CD4-positive, alpha-beta T cell treated with Interleukin-21 for 1 hour (primary cell): Measurements from ENCODE around the gene TTC27.

Experiments
- DNase-seq: peaks from one replicate; pipeline ENCODE4 v3.0.0-alpha.2; 2020

TTC27 gene

GRCh38 chr2:32671885-32672533 lies 44.2 kb downstream of the TTC27 start:
- no peak for DNase-seq

GRCh38 chr2:32678825-32679224 lies 51.0 kb downstream of the TTC27 start:
- no peak for DNase-seq

- DNase-seq: no peak
Measured at GRCh38 chr2:32680942-32681341, 53.1 kb downstream of the TTC27 start.

GRCh38 chr2:32683520-32684086 lies 55.8 kb downstream of the TTC27 start:
- DNase-seq: no peak

GRCh38 chr2:32688541-32688940 lies 60.7 kb downstream of the TTC27 start:
- DNase-seq: no peak

GRCh38 chr2:32691678-32692077 lies 63.8 kb downstream of the TTC27 start:
- no peak for DNase-seq

GRCh38 chr2:32696439-32696838 lies 68.6 kb downstream of the TTC27 start:
- DNase-seq: no peak

GRCh38 chr2:32697156-32697555 lies 69.3 kb downstream of the TTC27 start:
- DNase-seq: no peak

GRCh38 chr2:32699151-32699550 lies 71.3 kb downstream of the TTC27 start:
- DNase-seq: no peak

GRCh38 chr2:32701806-32702205 lies 74.0 kb downstream of the TTC27 start:
- no peak for DNase-seq

GRCh38 chr2:32702303-32703064 lies 74.6 kb downstream of the TTC27 start:
- DNase-seq: no peak

- DNase-seq: no peak
Measured at GRCh38 chr2:32706815-32707579, 79.1 kb downstream of the TTC27 start.

- no peak for DNase-seq
Measured at GRCh38 chr2:32711219-32711618, 83.4 kb downstream of the TTC27 start.

- DNase-seq: no peak
Measured at GRCh38 chr2:32711908-32712501, 84.2 kb downstream of the TTC27 start.

- no peak for DNase-seq
Measured at GRCh38 chr2:32712870-32713269, 85.0 kb downstream of the TTC27 start.

GRCh38 chr2:32714521-32714920 lies 86.7 kb downstream of the TTC27 start:
- no peak for DNase-seq

- DNase-seq: no peak
Measured at GRCh38 chr2:32715391-32715841, 87.6 kb downstream of the TTC27 start.

GRCh38 chr2:32715981-32716380 lies 88.1 kb downstream of the TTC27 start:
- DNase-seq: no peak

- DNase-seq: no peak
Measured at GRCh38 chr2:32716598-32716997, 88.7 kb downstream of the TTC27 start.

- DNase-seq: no peak
Measured at GRCh38 chr2:32718752-32719151, 90.9 kb downstream of the TTC27 start.

GRCh38 chr2:32719430-32719829 lies 91.6 kb downstream of the TTC27 start:
- no peak for DNase-seq

- DNase-seq: no peak
Measured at GRCh38 chr2:32719933-32720716, 92.3 kb downstream of the TTC27 start.
